ENCODE results near the gene LSM10. TPM values are rescaled to one million over a fixed set of nuclear protein-coding genes. Genes with fewer than 3 reads are reported as not detected.
A peak's percentile ranks its signal among the peaks of the same experiment; 100 is the strongest.

LSM10 gene
- total and polyA plus RNA-seq, 2 experiments from 2014 or later: 27.5 to 98.9 TPM

GRCh38 chr1:36380143-36380619 is 17.5 kb downstream of the LSM10 start:
- H3K36me3 Mint-ChIP-seq (ENCODE audit: low read depth): peaks cover 4% of the 10 kb centered on the region
- H3K4me1 Mint-ChIP-seq: peaks cover 34% of the 10 kb centered on the region
- TF ChIP-seq JUNB (IDR thresholded peaks at IDR 0.05; ENCODE audit: unreplicated experiment) (no peak), EZH2 (IDR thresholded peaks at IDR 0.05; ENCODE audit: low read depth, unreplicated experiment) (no peak), EZH2phosphoT487 (IDR thresholded peaks at IDR 0.05; ENCODE audit: unreplicated experiment) (no peak), NANOG (IDR thresholded peaks at IDR 0.05; ENCODE audit: borderline replicate concordance) (no peak), STAT1 (IDR thresholded peaks at IDR 0.05; ENCODE audit: unreplicated experiment) (no peak), ZNF462 (CRISPR knock-in tag; IDR thresholded peaks at IDR 0.05) (no peak), CTCF (conservative IDR thresholded peaks at IDR 0.05; ENCODE audit: low read depth in 2 of 2) (no peak), REST (IDR thresholded peaks at IDR 0.05; ENCODE audit: unreplicated experiment) (no peak), CREB1 (CRISPR knock-in tag; IDR thresholded peaks at IDR 0.05; ENCODE audit: low read depth) (no peak), ETS1 (IDR thresholded peaks at IDR 0.05) (no peak)
- no peak for ATAC-seq
- Histone ChIP-seq H3K4me3 (no peak overlapping the region), H3K79me2 (replicated peaks; ENCODE audit: insufficient read depth) (peaks cover 99% of the 10 kb centered on the region), H4K20me1 (replicated peaks; ENCODE audit: insufficient read depth) (peaks cover 40% of the 10 kb centered on the region), H3K9me2 (ENCODE audit: insufficient read depth) (no peaks in the 10 kb centered on the region), H3K4me2 (peak overlapping the region; percentile 31; the same call in 1 of the 2 replicates), H3K4me1 (ENCODE audit: insufficient read depth) (peaks cover 7% of the 10 kb centered on the region), H3K27me3 (ENCODE audit: insufficient read depth) (no peaks in the 10 kb centered on the region), H3F3A (replicated peaks; ENCODE audit: low read depth) (peaks cover 9% of the 10 kb centered on the region; the same call in 1 of the 2 replicates), H3K36me3 (ENCODE audit: insufficient read depth) (no peaks in the 10 kb centered on the region), H3K27ac (ENCODE audit: low read depth) (peak overlapping the region; percentile 45; the same call in 1 of the 2 replicates), H2AFZ (no peak overlapping the region)
- H3K27me3 Mint-ChIP-seq (ENCODE audit: insufficient read depth, low read depth, poor library complexity): peaks cover 11% of the 10 kb centered on the region
- no peak overlapping the region for H3K4me3 Mint-ChIP-seq
- no peak for DNase-seq (ENCODE audit: low spot score)
- H3K9me3 Mint-ChIP-seq: no peaks in the 10 kb centered on the region
- peak overlapping the region; percentile 28 for H3K27ac Mint-ChIP-seq

Measured in GM23338 (cell line).